Nephron progenitor cell (in vitro differentiated cells): Measurements from ENCODE around the gene WRNIP1.

Source experiments
- DNase-seq: peaks from one replicate; pipeline ENCODE4 v3.0.0; 2021
- H3K27ac Mint-ChIP-seq: 2 replicates; pipeline ENCODE4 v1.8.0; 2021; ENCODE audit warnings: mild to moderate bottlenecking, moderate library complexity, mixed read lengths
- H3K27me3 Mint-ChIP-seq: 2 replicates; pipeline ENCODE4 v1.8.0; 2021; ENCODE audit warnings: mild to moderate bottlenecking, low read depth, mixed read lengths; ENCODE audit not compliant: poor library complexity
- H3K36me3 Mint-ChIP-seq: 2 replicates; pipeline ENCODE4 v1.8.0; 2021; ENCODE audit warnings: low read depth, mixed read lengths
- H3K4me1 Mint-ChIP-seq: 2 replicates; pipeline ENCODE4 v1.8.0; 2021; ENCODE audit warnings: mixed read lengths
- H3K4me3 Mint-ChIP-seq: 2 replicates; pipeline ENCODE4 v1.8.0; 2021; ENCODE audit warnings: mild to moderate bottlenecking, moderate library complexity, mixed read lengths
- H3K9me3 Mint-ChIP-seq: 2 replicates; pipeline ENCODE4 v1.8.0; 2021; ENCODE audit warnings: mild to moderate bottlenecking, moderate library complexity, mixed read lengths
- TF ChIP-seq, protein P1 (sequence below): fragments of 200-600 bp; sonication (generic); IDR thresholded peaks from 2 replicates; pipeline ENCODE4 v1.5.0; 2021; ENCODE audit warnings: antibody characterized with exemption

Gene WRNIP1

GRCh38 chr6:2731281-2731909, 33.8 kb upstream of the WRNIP1 start:
- Mint-ChIP-seq H3K4me1 (peaks cover 43% of the 10 kb centered on the region), H3K4me3 (no peak overlapping the region), H3K36me3 (no peaks in the 10 kb centered on the region), H3K27ac (no peak overlapping the region), H3K9me3 (no peaks in the 10 kb centered on the region), H3K27me3 (peaks cover 9% of the 10 kb centered on the region)
- DNase-seq: no peak
- TF ChIP-seq, protein P1, sequence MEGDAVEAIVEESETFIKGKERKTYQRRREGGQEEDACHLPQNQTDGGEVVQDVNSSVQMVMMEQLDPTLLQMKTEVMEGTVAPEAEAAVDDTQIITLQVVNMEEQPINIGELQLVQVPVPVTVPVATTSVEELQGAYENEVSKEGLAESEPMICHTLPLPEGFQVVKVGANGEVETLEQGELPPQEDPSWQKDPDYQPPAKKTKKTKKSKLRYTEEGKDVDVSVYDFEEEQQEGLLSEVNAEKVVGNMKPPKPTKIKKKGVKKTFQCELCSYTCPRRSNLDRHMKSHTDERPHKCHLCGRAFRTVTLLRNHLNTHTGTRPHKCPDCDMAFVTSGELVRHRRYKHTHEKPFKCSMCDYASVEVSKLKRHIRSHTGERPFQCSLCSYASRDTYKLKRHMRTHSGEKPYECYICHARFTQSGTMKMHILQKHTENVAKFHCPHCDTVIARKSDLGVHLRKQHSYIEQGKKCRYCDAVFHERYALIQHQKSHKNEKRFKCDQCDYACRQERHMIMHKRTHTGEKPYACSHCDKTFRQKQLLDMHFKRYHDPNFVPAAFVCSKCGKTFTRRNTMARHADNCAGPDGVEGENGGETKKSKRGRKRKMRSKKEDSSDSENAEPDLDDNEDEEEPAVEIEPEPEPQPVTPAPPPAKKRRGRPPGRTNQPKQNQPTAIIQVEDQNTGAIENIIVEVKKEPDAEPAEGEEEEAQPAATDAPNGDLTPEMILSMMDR: no peak

GRCh38 chr6:2732503-2733089, 32.6 kb upstream of the WRNIP1 start:
- Mint-ChIP-seq H3K4me3 (no peak overlapping the region), H3K27ac (no peak overlapping the region), H3K27me3 (peaks cover 9% of the 10 kb centered on the region), H3K4me1 (peaks cover 38% of the 10 kb centered on the region), H3K36me3 (no peaks in the 10 kb centered on the region), H3K9me3 (no peaks in the 10 kb centered on the region)
- DNase-seq: no peak
- TF ChIP-seq, protein P1: no peak

- Mint-ChIP-seq H3K4me3 (no peak overlapping the region), H3K27ac (no peak overlapping the region), H3K9me3 (no peaks in the 10 kb centered on the region), H3K4me1 (peaks cover 43% of the 10 kb centered on the region), H3K27me3 (peaks cover 9% of the 10 kb centered on the region), H3K36me3 (no peaks in the 10 kb centered on the region)
- no peak for DNase-seq
- TF ChIP-seq, protein P1: no peak
These were observed 31.9 kb upstream of the WRNIP1 start for GRCh38 chr6:2733324-2733723.

GRCh38 chr6:2733736-2734480, 31.3 kb upstream of the WRNIP1 start:
- Mint-ChIP-seq H3K4me3 (no peak overlapping the region), H3K27me3 (peaks cover 6% of the 10 kb centered on the region), H3K27ac (no peak overlapping the region), H3K9me3 (no peaks in the 10 kb centered on the region), H3K4me1 (peaks cover 48% of the 10 kb centered on the region), H3K36me3 (no peaks in the 10 kb centered on the region)
- DNase-seq: no peak
- TF ChIP-seq, protein P1: no peak

- Mint-ChIP-seq H3K4me3 (no peak overlapping the region), H3K27me3 (peaks cover 5% of the 10 kb centered on the region), H3K36me3 (no peaks in the 10 kb centered on the region), H3K9me3 (no peaks in the 10 kb centered on the region), H3K27ac (no peak overlapping the region), H3K4me1 (peaks cover 51% of the 10 kb centered on the region)
- DNase-seq: no peak
- TF ChIP-seq, protein P1: no peak
These were observed 30.6 kb upstream of the WRNIP1 start for GRCh38 chr6:2734488-2735166.
